ENCODE results near the gene UGT1A7.

Gene UGT1A7

GRCh38 chr2:233769260-233769659, 87.6 kb downstream of the UGT1A7 start:
- H3K27me3 ChIP-seq (ENCODE audit: control insufficient read depth, insufficient read depth, low read length), result peaks cover 4% of the 10 kb centered on the region
- peaks cover 8% of the 10 kb centered on the region for H3K4me1 ChIP-seq (ENCODE audit: control insufficient read depth, insufficient read depth, low read length)
- H3K4me2 ChIP-seq (ENCODE audit: low read length), result no peak overlapping the region
- no peaks in the 10 kb centered on the region for H3K9me3 ChIP-seq (replicated peaks; ENCODE audit: low read length)
- H3K36me3 ChIP-seq (ENCODE audit: insufficient read depth, low read length), result no peaks in the 10 kb centered on the region
- no peak overlapping the region for H3K9ac ChIP-seq (ENCODE audit: low read depth, low read length)
- no peak overlapping the region for H3K4me3 ChIP-seq (ENCODE audit: low read length)

- H3K9me3 ChIP-seq (replicated peaks; ENCODE audit: low read length), result no peaks in the 10 kb centered on the region
- H3K4me1 ChIP-seq (ENCODE audit: control insufficient read depth, insufficient read depth, low read length), result no peaks in the 10 kb centered on the region
- H3K9ac ChIP-seq (ENCODE audit: low read depth, low read length), result no peak overlapping the region
- no peaks in the 10 kb centered on the region for H3K36me3 ChIP-seq (ENCODE audit: insufficient read depth, low read length)
- peaks cover 4% of the 10 kb centered on the region for H3K27me3 ChIP-seq (ENCODE audit: control insufficient read depth, insufficient read depth, low read length)
- no peak overlapping the region for H3K4me3 ChIP-seq (ENCODE audit: low read length)
- no peak overlapping the region for H3K4me2 ChIP-seq (ENCODE audit: low read length)
These were observed 90.5 kb downstream of the UGT1A7 start for GRCh38 chr2:233772153-233772552.

GRCh38 chr2:233772583-233772982, 90.9 kb downstream of the UGT1A7 start:
- no peak overlapping the region for H3K9ac ChIP-seq (ENCODE audit: low read depth, low read length)

GRCh38 chr2:233773854-233774253, 92.2 kb downstream of the UGT1A7 start:
- no peak overlapping the region for H3K4me3 ChIP-seq (ENCODE audit: low read length)
- H3K4me2 ChIP-seq (ENCODE audit: low read length), result no peak overlapping the region
- no peaks in the 10 kb centered on the region for H3K9me3 ChIP-seq (replicated peaks; ENCODE audit: low read length)
- H3K4me1 ChIP-seq (ENCODE audit: control insufficient read depth, insufficient read depth, low read length), result no peaks in the 10 kb centered on the region
- no peak overlapping the region for H3K9ac ChIP-seq (ENCODE audit: low read depth, low read length)
- H3K36me3 ChIP-seq (ENCODE audit: insufficient read depth, low read length), result no peaks in the 10 kb centered on the region
- H3K27me3 ChIP-seq (ENCODE audit: control insufficient read depth, insufficient read depth, low read length), result peaks cover 3% of the 10 kb centered on the region

More at GRCh38 chr2:233772583-233772982, 90.9 kb downstream of the UGT1A7 start:
- Histone ChIP-seq H3K9me3 (replicated peaks; ENCODE audit: low read length) (no peaks in the 10 kb centered on the region), H3K36me3 (ENCODE audit: insufficient read depth, low read length) (no peaks in the 10 kb centered on the region), H3K27me3 (ENCODE audit: control insufficient read depth, insufficient read depth, low read length) (peaks cover 4% of the 10 kb centered on the region), H3K4me3 (ENCODE audit: low read length) (no peak overlapping the region), H3K4me2 (ENCODE audit: low read length) (no peak overlapping the region), H3K4me1 (ENCODE audit: control insufficient read depth, insufficient read depth, low read length) (no peaks in the 10 kb centered on the region)

- Histone ChIP-seq H3K27me3 (ENCODE audit: control insufficient read depth, insufficient read depth, low read length) (peaks cover 3% of the 10 kb centered on the region), H3K9ac (ENCODE audit: low read depth, low read length) (no peak overlapping the region), H3K4me1 (ENCODE audit: control insufficient read depth, insufficient read depth, low read length) (no peaks in the 10 kb centered on the region), H3K36me3 (ENCODE audit: insufficient read depth, low read length) (no peaks in the 10 kb centered on the region), H3K4me3 (ENCODE audit: low read length) (no peak overlapping the region), H3K4me2 (ENCODE audit: low read length) (no peak overlapping the region), H3K9me3 (replicated peaks; ENCODE audit: low read length) (no peaks in the 10 kb centered on the region)
These were observed 93.7 kb downstream of the UGT1A7 start for GRCh38 chr2:233775414-233775813.

- H3K4me2 ChIP-seq (ENCODE audit: low read length), result no peak within 1 kb of the TSS
- no peak within 1 kb of the TSS for H3K9ac ChIP-seq (ENCODE audit: low read depth, low read length)
- H3K4me3 ChIP-seq (ENCODE audit: low read length), result no peak within 1 kb of the TSS
- H3K27me3 ChIP-seq (ENCODE audit: control insufficient read depth, insufficient read depth, low read length), result peaks cover 3% of the 10 kb centered on the region
- no peaks in the 10 kb centered on the region for H3K9me3 ChIP-seq (replicated peaks; ENCODE audit: low read length)
- no peaks in the 10 kb centered on the region for H3K4me1 ChIP-seq (ENCODE audit: control insufficient read depth, insufficient read depth, low read length)
- H3K36me3 ChIP-seq (ENCODE audit: insufficient read depth, low read length), result no peaks in the 10 kb centered on the region
These were observed 96.3 kb downstream of the UGT1A7 start, which contains the start of gene MROH2A for GRCh38 chr2:233778030-233778429. TSS of gene MROH2A (plus strand) at chr2:233778330. CDS start at chr2:233779359, 1,029 bp downstream.

GRCh38 chr2:233779722-233780121, 98.0 kb downstream of the UGT1A7 start:
- Histone ChIP-seq H3K4me2 (ENCODE audit: low read length) (no peak overlapping the region), H3K9me3 (replicated peaks; ENCODE audit: low read length) (no peaks in the 10 kb centered on the region), H3K27me3 (ENCODE audit: control insufficient read depth, insufficient read depth, low read length) (peaks cover 3% of the 10 kb centered on the region), H3K4me3 (ENCODE audit: low read length) (no peak overlapping the region), H3K4me1 (ENCODE audit: control insufficient read depth, insufficient read depth, low read length) (no peaks in the 10 kb centered on the region), H3K9ac (ENCODE audit: low read depth, low read length) (no peak overlapping the region), H3K36me3 (ENCODE audit: insufficient read depth, low read length) (no peaks in the 10 kb centered on the region)

- Histone ChIP-seq H3K36me3 (ENCODE audit: insufficient read depth, low read length) (no peaks in the 10 kb centered on the region), H3K4me1 (ENCODE audit: control insufficient read depth, insufficient read depth, low read length) (no peaks in the 10 kb centered on the region), H3K4me2 (ENCODE audit: low read length) (no peak overlapping the region), H3K9ac (ENCODE audit: low read depth, low read length) (no peak overlapping the region), H3K4me3 (ENCODE audit: low read length) (no peak overlapping the region), H3K9me3 (replicated peaks; ENCODE audit: low read length) (no peaks in the 10 kb centered on the region), H3K27me3 (ENCODE audit: control insufficient read depth, insufficient read depth, low read length) (peaks cover 3% of the 10 kb centered on the region)
These were observed 99.1 kb downstream of the UGT1A7 start for GRCh38 chr2:233780771-233781170.

GRCh38 chr2:233789554-233789953, 107.9 kb downstream of the UGT1A7 start:
- no peaks in the 10 kb centered on the region for H3K9me3 ChIP-seq (replicated peaks; ENCODE audit: low read length)
- H3K4me1 ChIP-seq (ENCODE audit: control insufficient read depth, insufficient read depth, low read length), result no peaks in the 10 kb centered on the region
- no peak overlapping the region for H3K9ac ChIP-seq (ENCODE audit: low read depth, low read length)
- no peak overlapping the region for H3K4me2 ChIP-seq (ENCODE audit: low read length)
- no peaks in the 10 kb centered on the region for H3K27me3 ChIP-seq (ENCODE audit: control insufficient read depth, insufficient read depth, low read length)
- no peaks in the 10 kb centered on the region for H3K36me3 ChIP-seq (ENCODE audit: insufficient read depth, low read length)
- no peak overlapping the region for H3K4me3 ChIP-seq (ENCODE audit: low read length)

- no peaks in the 10 kb centered on the region for H3K27me3 ChIP-seq (ENCODE audit: control insufficient read depth, insufficient read depth, low read length)
- H3K36me3 ChIP-seq (ENCODE audit: insufficient read depth, low read length), result no peaks in the 10 kb centered on the region
- H3K9ac ChIP-seq (ENCODE audit: low read depth, low read length), result no peak overlapping the region
- no peak overlapping the region for H3K4me3 ChIP-seq (ENCODE audit: low read length)
- H3K4me2 ChIP-seq (ENCODE audit: low read length), result no peak overlapping the region
- H3K4me1 ChIP-seq (ENCODE audit: control insufficient read depth, insufficient read depth, low read length), result no peaks in the 10 kb centered on the region
- H3K9me3 ChIP-seq (replicated peaks; ENCODE audit: low read length), result no peaks in the 10 kb centered on the region
These were observed 109.6 kb downstream of the UGT1A7 start for GRCh38 chr2:233791151-233791882.

GRCh38 chr2:233791883-233792329, 110.2 kb downstream of the UGT1A7 start:
- Histone ChIP-seq H3K36me3 (ENCODE audit: insufficient read depth, low read length) (no peaks in the 10 kb centered on the region), H3K27me3 (ENCODE audit: control insufficient read depth, insufficient read depth, low read length) (no peaks in the 10 kb centered on the region), H3K4me2 (ENCODE audit: low read length) (no peak overlapping the region), H3K9me3 (replicated peaks; ENCODE audit: low read length) (no peaks in the 10 kb centered on the region), H3K9ac (ENCODE audit: low read depth, low read length) (no peak overlapping the region), H3K4me1 (ENCODE audit: control insufficient read depth, insufficient read depth, low read length) (no peaks in the 10 kb centered on the region), H3K4me3 (ENCODE audit: low read length) (no peak overlapping the region)

GRCh38 chr2:233792720-233793119, 111.0 kb downstream of the UGT1A7 start:
- no peaks in the 10 kb centered on the region for H3K9me3 ChIP-seq (replicated peaks; ENCODE audit: low read length)
- H3K4me3 ChIP-seq (ENCODE audit: low read length), result no peak overlapping the region

More at GRCh38 chr2:233792720-233793119, 111.0 kb downstream of the UGT1A7 start:
- Histone ChIP-seq H3K4me1 (ENCODE audit: control insufficient read depth, insufficient read depth, low read length) (no peaks in the 10 kb centered on the region), H3K36me3 (ENCODE audit: insufficient read depth, low read length) (no peaks in the 10 kb centered on the region), H3K9ac (ENCODE audit: low read depth, low read length) (no peak overlapping the region), H3K4me2 (ENCODE audit: low read length) (no peak overlapping the region), H3K27me3 (ENCODE audit: control insufficient read depth, insufficient read depth, low read length) (no peaks in the 10 kb centered on the region)

Data from skeletal muscle satellite cell (primary cell).